ENCODE data around the gene LRBA. TPM values are rescaled to one million over a fixed set of nuclear protein-coding genes. Genes with fewer than 3 reads are reported as not detected.

The LRBA gene
- total RNA-seq, 4 donors from 2014 or later = 28.0 to 51.5 (median 30.9) TPM

DNA sequence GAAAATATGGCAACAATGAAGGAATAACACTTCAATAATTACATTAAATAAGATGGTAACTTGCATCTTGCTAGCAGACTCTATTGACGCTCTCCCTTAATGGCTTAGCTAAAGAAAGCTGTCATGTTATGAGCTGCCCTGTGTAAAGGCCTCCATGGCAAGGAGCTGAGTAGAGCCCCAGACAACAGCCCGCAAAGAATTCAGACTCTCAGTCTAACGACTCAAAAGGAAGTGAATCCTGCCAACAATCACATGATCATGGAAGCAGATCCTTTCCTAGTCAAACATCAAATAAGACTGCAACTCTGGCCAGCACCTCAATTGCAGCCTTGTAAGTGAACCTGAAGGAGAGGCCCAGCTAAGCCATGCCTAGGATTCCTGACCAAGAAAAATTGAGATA, 275.5 kb downstream of the LRBA start:
- ATAC-seq (ENCODE audit: low FRiP score) (no peak), DNase-seq (ENCODE audit: low spot score) (no peak)
- no peak for TF ChIP-seq CTCF (IDR thresholded peaks at IDR 0.05)

DNA sequence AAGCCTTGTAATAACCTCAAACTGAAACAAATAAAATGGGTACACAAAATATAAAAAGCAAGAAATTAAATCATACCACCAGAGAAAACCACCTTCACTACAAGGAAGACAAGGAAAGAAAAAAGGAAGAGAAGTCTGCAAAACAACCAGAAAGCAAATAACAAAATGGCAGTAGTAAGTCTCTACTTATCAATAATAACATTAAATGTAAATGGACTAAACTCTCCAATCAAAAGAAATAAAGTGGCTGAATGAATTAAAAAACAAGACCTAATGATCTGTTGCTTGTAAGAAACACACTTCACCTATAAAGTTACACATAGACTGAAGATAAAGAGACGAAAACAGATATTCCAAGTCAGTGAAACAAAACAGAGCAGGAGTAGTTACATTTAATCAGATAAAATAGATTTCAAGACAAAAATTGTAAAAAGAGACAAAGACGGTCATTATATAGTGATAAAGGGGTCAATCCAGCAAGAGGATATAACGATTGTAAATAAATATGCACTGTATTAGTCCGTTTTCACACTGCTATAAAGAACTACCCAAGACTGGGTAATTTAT, 289.0 kb downstream of the LRBA start:
- no peak for TF ChIP-seq CTCF (IDR thresholded peaks at IDR 0.05)
- DNase-seq (ENCODE audit: low spot score) = no peak
- ATAC-seq (ENCODE audit: low FRiP score) = no peak

- no peak for DNase-seq (ENCODE audit: low spot score)
- no peak for ATAC-seq (ENCODE audit: low FRiP score)
- TF ChIP-seq CTCF (IDR thresholded peaks at IDR 0.05) = no peak
These were observed 291.2 kb downstream of the LRBA start for GRCh38 chr4:150723727-150724411.

DNA sequence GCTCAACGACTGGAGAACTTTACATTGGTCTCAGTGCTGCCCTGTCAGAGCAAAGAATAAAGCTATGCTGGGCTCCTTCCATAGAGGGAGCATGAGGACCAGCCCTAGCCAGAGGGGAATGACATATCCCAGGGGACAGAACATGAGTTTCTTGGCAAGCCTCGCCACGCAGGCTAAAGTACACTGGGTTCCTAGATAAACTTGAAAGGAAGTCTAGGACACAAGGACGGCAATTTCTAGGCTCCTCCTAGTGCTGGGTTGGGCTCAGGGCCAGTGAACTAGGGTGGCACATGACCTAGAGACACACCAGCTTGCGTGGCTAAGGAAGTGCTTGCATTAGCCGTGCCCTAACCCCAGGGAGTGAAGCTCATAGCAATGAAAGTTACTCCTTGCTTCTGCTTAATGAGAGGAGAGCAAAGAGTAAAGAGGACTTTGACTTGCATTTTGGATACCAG, 292.1 kb downstream of the LRBA start:
- DNase-seq (ENCODE audit: low spot score) (peak; percentile 23), ATAC-seq (ENCODE audit: low FRiP score) (peak; percentile 66)
- no peak for TF ChIP-seq CTCF (IDR thresholded peaks at IDR 0.05)

- no peak for DNase-seq (ENCODE audit: low spot score)
- no peak for ATAC-seq (ENCODE audit: low FRiP score)
- no peak for TF ChIP-seq CTCF (IDR thresholded peaks at IDR 0.05)
These were observed 294.0 kb downstream of the LRBA start for GRCh38 chr4:150720973-150721518.

GRCh38 chr4:150717952-150718351, 297.1 kb downstream of the LRBA start:
- TF ChIP-seq CTCF (IDR thresholded peaks at IDR 0.05) = no peak
- ATAC-seq (ENCODE audit: low FRiP score) (no peak), DNase-seq (ENCODE audit: low spot score) (no peak)
